ENCODE data around the gene RGS18. TPM values are rescaled to one million over a fixed set of nuclear protein-coding genes. Genes with fewer than 3 reads are reported as not detected.

The RGS18 gene
- total RNA-seq, 1 experiment from 2014 or later: not detected

DNA sequence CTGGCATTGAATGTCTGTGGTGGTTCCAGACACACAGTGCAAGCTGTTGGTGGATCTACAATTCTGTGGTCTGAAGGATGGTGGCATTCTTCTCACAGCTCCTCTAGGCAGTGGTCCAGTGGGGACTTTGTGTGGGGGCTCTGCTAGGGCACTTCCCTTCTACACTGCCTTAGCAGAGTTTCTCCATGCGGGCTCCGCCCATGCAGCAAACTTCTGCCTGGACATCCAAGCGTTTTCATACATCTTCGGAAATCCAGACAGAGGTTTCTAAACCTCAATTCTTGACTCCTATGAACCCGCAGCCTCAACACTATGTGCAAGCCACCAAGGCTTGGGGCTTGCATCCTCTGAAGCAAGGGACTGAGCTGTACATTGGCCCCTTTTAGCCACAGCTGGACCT, 43.0 kb downstream of the RGS18 start:
- Histone ChIP-seq H3K23me2 (ENCODE audit: insufficient read length, low read depth, low read length, poor library complexity, severe bottlenecking) (no peaks in the 10 kb centered on the region), H3K27ac (ENCODE audit: insufficient read length, low read depth, low read length) (no peak overlapping the region), H3K9me3 (ENCODE audit: control insufficient read depth, low read depth, low read length) (no peaks in the 10 kb centered on the region), H2BK120ac (ENCODE audit: low read depth, low read length, poor library complexity, severe bottlenecking) (no peak overlapping the region), H2BK20ac (ENCODE audit: low read depth, low read length, poor library complexity, severe bottlenecking) (no peak overlapping the region), H3K79me2 (ENCODE audit: insufficient read depth, low read length) (no peaks in the 10 kb centered on the region), H4K8ac (replicated peaks; ENCODE audit: insufficient read length, low read depth, low read length) (no peak overlapping the region), H4K91ac (ENCODE audit: insufficient read length, low read depth, low read length) (no peak overlapping the region), H3T11ph (ENCODE audit: low read length) (no peak overlapping the region), H3K4ac (ENCODE audit: low read depth, low read length) (no peak overlapping the region), H3K4me2 (ENCODE audit: insufficient read depth, insufficient read length, low read length) (no peak overlapping the region), H3K4me1 (ENCODE audit: insufficient read depth, low read length) (no peaks in the 10 kb centered on the region), H2BK5ac (ENCODE audit: insufficient read length, low read length) (no peak overlapping the region), H3K79me1 (ENCODE audit: insufficient read depth, low read depth, low read length, poor library complexity, severe bottlenecking) (no peaks in the 10 kb centered on the region), H3K14ac (ENCODE audit: insufficient read depth, low read length) (no peak overlapping the region), H2AK5ac (ENCODE audit: insufficient read length, low read length) (no peak overlapping the region), H3K27me3 (ENCODE audit: insufficient read depth, low read length) (no peaks in the 10 kb centered on the region), H4K20me1 (ENCODE audit: control insufficient read depth, insufficient read depth, insufficient read length) (no peaks in the 10 kb centered on the region), H2AFZ (ENCODE audit: low read length) (no peak overlapping the region), H2BK15ac (ENCODE audit: low read depth, low read length) (no peak overlapping the region), H3K23ac (ENCODE audit: insufficient read length, low read depth, low read length) (no peak overlapping the region), H2BK12ac (ENCODE audit: insufficient read length, low read depth, low read length) (no peak overlapping the region), H4K5ac (ENCODE audit: insufficient read length, low read depth, low read length) (no peak overlapping the region), H3K56ac (ENCODE audit: insufficient read length, low read depth, low read length) (no peak overlapping the region), H3K9ac (ENCODE audit: extremely low read depth, insufficient read length, low read length) (no peak overlapping the region), H3K18ac (ENCODE audit: insufficient read length, low read depth, low read length) (no peak overlapping the region)
- DNase-seq: no peak
- H3K27me3 Mint-ChIP-seq (ENCODE audit: low read depth): no peaks in the 10 kb centered on the region
- no peak overlapping the region for H3K27ac Mint-ChIP-seq
- peaks cover 28 to 33% of the 10 kb centered on the region in 2 experiments for H3K9me3 Mint-ChIP-seq
- no CpG with 5 or more reads among the region's 5 CpGs for WGBS (ENCODE audit: extremely low coverage, insufficient read length, low lambda C conversion rate)
- no peak overlapping the region for H3K4me3 Mint-ChIP-seq
- peaks cover 13 to 31% (median 16%) of the 10 kb centered on the region in 3 experiments for H3K36me3 Mint-ChIP-seq (ENCODE audit: insufficient read depth in 1 of 3, low read depth in 3 of 3)
- peaks cover under 1 to 1% of the 10 kb centered on the region in 2 experiments; a peak in 2 of 4 replicates for H3K4me1 Mint-ChIP-seq
- TF ChIP-seq CTCF (conservative IDR thresholded peaks at IDR 0.05): no peak

All from H9 (cell line).